H9 (cell line): ENCODE measurements around the gene CISD3. TPM values are rescaled to one million over a fixed set of nuclear protein-coding genes. Genes with fewer than 3 reads are reported as not detected.

Experiments
- DNase-seq: peaks from one replicate; pipeline ENCODE4 v3.0.0-alpha.2; 2017
- H2AFZ ChIP-seq: one replicate; pipeline ENCODE4 v1.6.1; 2013; ENCODE audit warnings: mild to moderate bottlenecking, low read length, control low read depth, moderate library complexity
- H2AK5ac ChIP-seq: 2 replicates; pipeline ENCODE4 v1.6.1; 2013; ENCODE audit warnings: low read length, control low read depth, mixed read lengths; ENCODE audit not compliant: insufficient read length
- H2BK120ac ChIP-seq: one replicate; pipeline ENCODE4 v1.6.1; 2013; ENCODE audit warnings: low read depth, mild to moderate bottlenecking, low read length, control low read depth, inconsistent platforms; ENCODE audit not compliant: poor library complexity, severe bottlenecking
- H2BK12ac ChIP-seq: 2 replicates; pipeline ENCODE4 v1.6.1; 2013; ENCODE audit warnings: low read length, control low read depth, mixed read lengths, low read depth; ENCODE audit not compliant: insufficient read length
- H2BK15ac ChIP-seq: 2 replicates; pipeline ENCODE4 v1.6.1; 2013; ENCODE audit warnings: low read depth, low read length, control low read depth
- H2BK20ac ChIP-seq: one replicate; pipeline ENCODE4 v1.6.1; 2013; ENCODE audit warnings: low read depth, mild to moderate bottlenecking, low read length, control low read depth, inconsistent platforms; ENCODE audit not compliant: poor library complexity, severe bottlenecking
- H2BK5ac ChIP-seq: 2 replicates; pipeline ENCODE4 v1.6.1; 2013; ENCODE audit warnings: low read length, control low read depth, mixed read lengths; ENCODE audit not compliant: insufficient read length
- H3K14ac ChIP-seq: 2 replicates; pipeline ENCODE4 v1.6.1; 2013; ENCODE audit warnings: low read length, control low read depth; ENCODE audit not compliant: insufficient read depth
- H3K18ac ChIP-seq: 2 replicates; pipeline ENCODE4 v1.6.1; 2013; ENCODE audit warnings: low read depth, mild to moderate bottlenecking, mixed read lengths, low read length, control low read depth; ENCODE audit not compliant: insufficient read length
- H3K23ac ChIP-seq: 2 replicates; pipeline ENCODE4 v1.6.1; 2013; ENCODE audit warnings: low read length, control low read depth, mixed read lengths, low read depth; ENCODE audit not compliant: insufficient read length
- H3K23me2 ChIP-seq: 2 replicates; pipeline ENCODE4 v1.6.1; 2013; ENCODE audit warnings: low read depth, mild to moderate bottlenecking, mixed read lengths, low read length, control low read depth; ENCODE audit not compliant: insufficient read length, poor library complexity, severe bottlenecking
- H3K27ac ChIP-seq: 2 replicates; pipeline ENCODE4 v1.5.1; 2013; ENCODE audit warnings: low read length, control low read depth, mixed read lengths, low read depth; ENCODE audit not compliant: insufficient read length
- H3K27me3 ChIP-seq: 2 replicates; pipeline ENCODE4 v1.6.1; 2013; ENCODE audit warnings: low read length, control low read depth, inconsistent platforms; ENCODE audit not compliant: insufficient read depth
- H3K4ac ChIP-seq: 2 replicates; pipeline ENCODE4 v1.6.1; 2013; ENCODE audit warnings: low read depth, mild to moderate bottlenecking, control low read depth, inconsistent platforms, low read length, moderate library complexity
- H3K4me1 ChIP-seq: 2 replicates; pipeline ENCODE4 v1.6.1; 2013; ENCODE audit warnings: low read length, control low read depth, inconsistent platforms; ENCODE audit not compliant: insufficient read depth
- H3K4me2 ChIP-seq: 2 replicates; pipeline ENCODE4 v1.6.1; 2013; ENCODE audit warnings: low read length, control low read depth, mixed read lengths; ENCODE audit not compliant: insufficient read length, insufficient read depth
- H3K56ac ChIP-seq: 2 replicates; pipeline ENCODE4 v1.6.1; 2013; ENCODE audit warnings: low read depth, mild to moderate bottlenecking, mixed read lengths, low read length, control low read depth; ENCODE audit not compliant: insufficient read length
- H3K79me1 ChIP-seq: 2 replicates; pipeline ENCODE4 v1.6.1; 2013; ENCODE audit warnings: low read depth, mild to moderate bottlenecking, moderate library complexity, low read length, control low read depth, inconsistent platforms; ENCODE audit not compliant: insufficient read depth, poor library complexity, severe bottlenecking
- H3K79me2 ChIP-seq: 2 replicates; pipeline ENCODE4 v1.6.1; 2013; ENCODE audit warnings: low read length, control low read depth, inconsistent platforms; ENCODE audit not compliant: insufficient read depth
- H3K9ac ChIP-seq: 2 replicates; pipeline ENCODE4 v1.6.1; 2013; ENCODE audit warnings: low read length, control low read depth, mixed read lengths; ENCODE audit not compliant: insufficient read length; ENCODE audit errors: extremely low read depth
- H3K9me3 ChIP-seq: one replicate; pipeline ENCODE4 v1.6.1; 2013; ENCODE audit warnings: low read depth, low read length, inconsistent platforms; ENCODE audit not compliant: control insufficient read depth
- H3T11ph ChIP-seq: one replicate; pipeline ENCODE4 v1.6.1; 2013; ENCODE audit warnings: mild to moderate bottlenecking, low read length, control low read depth, inconsistent platforms
- H4K20me1 ChIP-seq: one replicate; pipeline ENCODE4 v1.6.1; 2013; ENCODE audit not compliant: control insufficient read depth, insufficient read length, insufficient read depth
- H4K5ac ChIP-seq: 2 replicates; pipeline ENCODE4 v1.6.1; 2013; ENCODE audit warnings: low read depth, mild to moderate bottlenecking, mixed read lengths, low read length, control low read depth; ENCODE audit not compliant: insufficient read length
- H4K8ac ChIP-seq: replicated peaks from 2 replicates; pipeline ENCODE4 v1.6.1; 2013; ENCODE audit warnings: low read length, control low read depth, mixed read lengths, low read depth; ENCODE audit not compliant: insufficient read length
- H4K91ac ChIP-seq: 2 replicates; pipeline ENCODE4 v1.6.1; 2013; ENCODE audit warnings: low read depth, mild to moderate bottlenecking, moderate library complexity, mixed read lengths, low read length, control low read depth; ENCODE audit not compliant: insufficient read length
- H3K27ac Mint-ChIP-seq, 3 experiments: 2 replicates in 2 of 3; 3 replicates in 1 of 3; pipeline ENCODE4 v1.8.0; 2020 to 2021; ENCODE audit warnings: mixed read lengths in 3 of 3, mild to moderate bottlenecking in 1 of 3, moderate library complexity in 1 of 3
- H3K27me3 Mint-ChIP-seq: 2 replicates; pipeline ENCODE4 v1.8.0; 2021; ENCODE audit warnings: low read depth, mild to moderate bottlenecking, moderate library complexity, mixed read lengths
- H3K36me3 Mint-ChIP-seq, 3 experiments: 2 replicates in 2 of 3; 3 replicates in 1 of 3; pipeline ENCODE4 v1.8.0; 2020 to 2021; ENCODE audit warnings: low read depth in 3 of 3, mixed read lengths in 3 of 3; ENCODE audit not compliant: insufficient read depth in 1 of 3
- H3K4me1 Mint-ChIP-seq, 2 experiments: 2 replicates each; pipeline ENCODE4 v1.8.0; 2020; ENCODE audit warnings: mixed read lengths in 2 of 2
- H3K4me3 Mint-ChIP-seq, 2 experiments: 2 replicates in 1 of 2; 3 replicates in 1 of 2; pipeline ENCODE4 v1.8.0; 2020 to 2021; ENCODE audit warnings: mild to moderate bottlenecking in 2 of 2, mixed read lengths in 2 of 2, moderate library complexity in 1 of 2
- H3K9me3 Mint-ChIP-seq, 2 experiments: 2 replicates in 1 of 2; 3 replicates in 1 of 2; pipeline ENCODE4 v1.8.0; 2020; ENCODE audit warnings: mild to moderate bottlenecking in 2 of 2, mixed read lengths in 2 of 2, moderate library complexity in 1 of 2
- CTCF ChIP-seq: fragments of 200-600 bp; sonication (generic); conservative IDR thresholded peaks from 3 replicates; pipeline ENCODE4 v1.8.0; 2021; ENCODE audit warnings: antibody characterized with exemption, mild to moderate bottlenecking
- WGBS: extraction: QIAGEN DNeasy Blood & Tissue Kit; methylation state at CpG from one replicate; pipeline ENCODE4 v1.1.7; 2013; ENCODE audit warnings: missing lambda C conversion rate, low lambda C conversion rate, mixed read lengths; ENCODE audit not compliant: insufficient read length; ENCODE audit errors: extremely low coverage; 5-methylcytosine and 5-hydroxymethylcytosine counted together
- total RNA-seq: library from RNA; stranded (reverse); gene quantifications from 2 replicates; pipeline ENCODE4 v1.2.1, GENCODE V29; 2021

The CISD3 gene
- total RNA-seq, 1 experiment from 2014 or later = 10.7 TPM

DNA sequence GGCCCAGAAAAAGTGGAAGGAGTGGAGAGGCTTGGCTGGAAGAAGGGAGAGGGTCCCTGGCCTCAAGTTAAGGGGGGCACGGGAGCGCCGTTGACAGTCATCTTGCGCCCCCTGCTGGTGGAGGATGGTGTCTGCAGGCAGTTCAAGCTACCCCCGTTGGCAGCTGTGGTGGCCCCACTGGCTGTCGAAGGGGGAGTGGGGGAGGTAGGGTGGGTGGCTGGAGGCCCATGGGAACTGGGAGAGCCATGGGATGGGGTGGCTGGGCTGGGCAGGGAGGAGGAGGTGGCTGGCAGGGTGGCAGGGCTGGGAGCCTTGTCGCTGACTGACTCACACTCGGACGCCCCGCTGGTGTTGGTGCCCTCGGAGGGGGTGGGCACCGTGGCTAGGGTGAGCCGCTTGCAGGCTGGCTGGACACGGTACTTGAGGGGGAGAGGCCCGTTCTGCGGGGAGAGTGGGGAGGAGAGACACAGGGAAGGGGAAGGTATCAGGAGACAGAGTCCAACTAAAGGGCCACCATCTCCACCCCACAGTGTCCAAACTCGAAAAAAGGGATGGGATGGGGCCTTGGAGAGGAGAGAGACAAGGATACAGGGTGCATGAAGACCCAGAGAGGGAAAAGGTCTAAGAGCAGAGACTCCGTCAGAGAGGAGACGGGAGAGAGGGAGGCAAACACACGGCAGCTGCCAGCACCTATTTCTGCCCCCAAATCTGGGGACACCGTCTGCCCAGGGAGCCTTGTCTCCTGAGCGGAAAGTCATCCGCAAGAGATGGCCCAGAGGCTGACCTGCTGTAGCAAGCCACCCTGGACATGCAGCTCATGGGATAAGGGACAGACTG, 5.2 kb downstream of the CISD3 start:
- Histone ChIP-seq H3K27ac (no peak overlapping the region), H3T11ph (no peak overlapping the region), H4K20me1 (no peaks in the 10 kb centered on the region), H3K9me3 (no peaks in the 10 kb centered on the region), H3K23ac (no peak overlapping the region), H3K79me1 (peaks cover 4% of the 10 kb centered on the region), H2BK15ac (no peak overlapping the region), H4K91ac (no peak overlapping the region), H3K79me2 (peaks cover 3% of the 10 kb centered on the region; the same call in 1 of the 2 replicates), H3K14ac (no peak overlapping the region), H3K23me2 (peaks cover 5% of the 10 kb centered on the region), H2BK5ac (no peak overlapping the region), H3K27me3 (no peaks in the 10 kb centered on the region), H2AFZ (no peak overlapping the region), H4K5ac (no peak overlapping the region), H4K8ac (no peak overlapping the region), H3K56ac (no peak overlapping the region), H2BK12ac (no peak overlapping the region), H3K4me1 (peaks cover 2% of the 10 kb centered on the region; the same call in 1 of the 2 replicates), H3K4me2 (no peak overlapping the region), H2BK120ac (no peak overlapping the region), H3K4ac (no peak overlapping the region), H3K9ac (no peak overlapping the region), H2BK20ac (no peak overlapping the region), H2AK5ac (no peak overlapping the region), H3K18ac (no peak overlapping the region)
- Mint-ChIP-seq H3K36me3 (peaks cover 29 to 63% (median 55%) of the 10 kb centered on the region in 3 experiments; a peak in 6 of 7 replicates), H3K27ac (peak overlapping the region in 1 of 3 experiments; percentile 29; a peak in 2 of 7 replicates), H3K27me3 (peaks cover 5% of the 10 kb centered on the region), H3K9me3 (no peaks in the 10 kb centered on the region; a peak in 1 of 5 replicates), H3K4me1 (peaks cover 8 to 21% of the 10 kb centered on the region in 2 experiments), H3K4me3 (no peak overlapping the region)
- peak; percentile 82 for DNase-seq
- no CpG with 5 or more reads among the region's 23 CpGs for WGBS
- peak; percentile 88 for TF ChIP-seq CTCF
